Gastroesophageal sphincter (tissue), 3 donors: ENCODE data around the gene COL4A6.
"Not testable (repeated sequence)": the region's sequence is repeated elsewhere in the genome, so short reads cannot be mapped to it uniquely, and the experiment has no call there.

Experiments
- EP300 ChIP-seq: sonication (generic); formaldehyde crosslinking; IDR thresholded peaks from one replicate; pipeline ENCODE4 v1.6.1; 2017; ENCODE audit warnings: antibody characterized with exemption, mild to moderate bottlenecking
- POLR2A ChIP-seq, 2 donors: fragments of 450-650 bp; IDR thresholded peaks; one replicate each; pipeline ENCODE4 v1.6.1; 2017; ENCODE audit warnings: antibody characterized with exemption in 2 of 2, mild to moderate bottlenecking in 2 of 2, moderate library complexity in 1 of 2
- POLR2AphosphoS5 ChIP-seq: sonication (generic); formaldehyde crosslinking; IDR thresholded peaks from one replicate; pipeline ENCODE4 v1.6.1; 2017; ENCODE audit warnings: antibody characterized with exemption
- TF ChIP-seq, protein P1 (sequence below), 4 experiments: fragments of 200-600 bp in 2 of 4; fragments of 450-650 bp in 2 of 4; sonication (generic) in 1 of 4; IDR thresholded peaks; one replicate each; pipeline ENCODE4 v1.5.1; 2017 to 2019; ENCODE audit warnings: antibody characterized with exemption in 4 of 4, mild to moderate bottlenecking in 2 of 4, moderate library complexity in 2 of 4

DNA sequence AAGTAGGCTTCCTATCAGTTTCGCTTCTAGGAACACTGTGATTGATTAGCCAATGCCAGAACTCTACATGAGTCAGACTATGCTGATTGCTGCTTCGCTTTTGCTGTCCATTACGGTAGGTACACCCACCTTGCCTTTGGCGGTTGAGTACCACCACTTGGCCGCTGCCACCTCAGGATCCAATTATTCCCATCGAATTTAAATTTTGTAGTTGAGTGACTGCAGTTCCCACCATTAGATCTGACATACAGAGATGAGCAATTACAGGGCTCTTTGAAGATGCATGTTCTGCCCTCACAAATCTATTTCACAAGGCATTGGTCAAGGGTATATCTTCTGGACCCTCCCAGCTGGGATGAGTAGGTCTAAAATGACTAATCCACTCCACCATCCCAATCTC lies 43.3 kb upstream of the COL4A6 start:
- TF ChIP-seq POLR2AphosphoS5; EP300; POLR2A (IDR thresholded peaks at IDR 0.05): not testable (repeated sequence)
- TF ChIP-seq, protein P1, sequence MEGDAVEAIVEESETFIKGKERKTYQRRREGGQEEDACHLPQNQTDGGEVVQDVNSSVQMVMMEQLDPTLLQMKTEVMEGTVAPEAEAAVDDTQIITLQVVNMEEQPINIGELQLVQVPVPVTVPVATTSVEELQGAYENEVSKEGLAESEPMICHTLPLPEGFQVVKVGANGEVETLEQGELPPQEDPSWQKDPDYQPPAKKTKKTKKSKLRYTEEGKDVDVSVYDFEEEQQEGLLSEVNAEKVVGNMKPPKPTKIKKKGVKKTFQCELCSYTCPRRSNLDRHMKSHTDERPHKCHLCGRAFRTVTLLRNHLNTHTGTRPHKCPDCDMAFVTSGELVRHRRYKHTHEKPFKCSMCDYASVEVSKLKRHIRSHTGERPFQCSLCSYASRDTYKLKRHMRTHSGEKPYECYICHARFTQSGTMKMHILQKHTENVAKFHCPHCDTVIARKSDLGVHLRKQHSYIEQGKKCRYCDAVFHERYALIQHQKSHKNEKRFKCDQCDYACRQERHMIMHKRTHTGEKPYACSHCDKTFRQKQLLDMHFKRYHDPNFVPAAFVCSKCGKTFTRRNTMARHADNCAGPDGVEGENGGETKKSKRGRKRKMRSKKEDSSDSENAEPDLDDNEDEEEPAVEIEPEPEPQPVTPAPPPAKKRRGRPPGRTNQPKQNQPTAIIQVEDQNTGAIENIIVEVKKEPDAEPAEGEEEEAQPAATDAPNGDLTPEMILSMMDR (IDR thresholded peaks at IDR 0.05): not testable (repeated sequence)
